NCI-H748 (cell line): ENCODE data around the gene OR10H3.
A peak's percentile ranks its signal among the peaks of the same experiment; 100 is the strongest.
"Not testable (repeated sequence)": the region's sequence is repeated elsewhere in the genome, so short reads cannot be mapped to it uniquely, and the experiment has no call there.

ENCODE experiments used
- DNase-seq: peaks from one replicate; lab custom pipeline; 2025; ENCODE audit not compliant: unreplicated experiment; lab: John Stamatoyannopoulos, UW

Gene OR10H3

GRCh38 chr19:15737722-15738121 lies at the start of gene OR10H3:
TSS of gene OR10H3 (plus strand) at chr19:15737985. CDS start at chr19:15741393, 3,408 bp downstream.
- DNase-seq = no peak

GRCh38 chr19:15696654-15697194 lies 41.1 kb upstream of the OR10H3 start:
- no peak for DNase-seq

GRCh38 chr19:15701757-15702533 lies 35.8 kb upstream of the OR10H3 start:
- no peak for DNase-seq

- DNase-seq = peak; percentile 62
Measured at GRCh38 chr19:15702534-15702930, 35.3 kb upstream of the OR10H3 start.

- DNase-seq = no peak
Measured at GRCh38 chr19:15714638-15715037, 23.1 kb upstream of the OR10H3 start.

- DNase-seq = no peak
Measured at GRCh38 chr19:15715642-15716041, 22.1 kb upstream of the OR10H3 start.

- DNase-seq = no peak
Measured at GRCh38 chr19:15717809-15718208, 20.0 kb upstream of the OR10H3 start.

GRCh38 chr19:15721268-15721667 lies 16.5 kb upstream of the OR10H3 start:
- no peak for DNase-seq

GRCh38 chr19:15722956-15723355 lies 14.8 kb upstream of the OR10H3 start:
- no peak for DNase-seq

GRCh38 chr19:15727724-15728123 lies 10.1 kb upstream of the OR10H3 start, which contains the start of gene OR10H2:
TSS of gene OR10H2 (plus strand) at chr19:15728024. CDS start at chr19:15728044, 20 bp downstream.
- DNase-seq = no peak

- no peak for DNase-seq
Measured at GRCh38 chr19:15730538-15730937, 7.2 kb upstream of the OR10H3 start.

- DNase-seq = no peak
Measured at GRCh38 chr19:15732388-15732787, 5.4 kb upstream of the OR10H3 start.

GRCh38 chr19:15733895-15734294 lies 3.9 kb upstream of the OR10H3 start:
- DNase-seq = no peak

- no peak for DNase-seq
Measured at GRCh38 chr19:15740785-15741184, 3.0 kb downstream of the OR10H3 start.

- DNase-seq = no peak
Measured at GRCh38 chr19:15748239-15748638, 10.5 kb downstream of the OR10H3 start.

- DNase-seq = no peak
Measured at GRCh38 chr19:15758379-15758778, 20.6 kb downstream of the OR10H3 start.

- peak; percentile 1 for DNase-seq
Measured at GRCh38 chr19:15759962-15760565, 22.3 kb downstream of the OR10H3 start.

- DNase-seq = no peak
Measured at GRCh38 chr19:15769586-15769985, 31.8 kb downstream of the OR10H3 start.

- DNase-seq = not testable (repeated sequence)
Measured at GRCh38 chr19:15774159-15774558, 36.4 kb downstream of the OR10H3 start.

GRCh38 chr19:15775249-15775648 lies 37.5 kb downstream of the OR10H3 start:
- no peak for DNase-seq

GRCh38 chr19:15776264-15776663 lies 38.5 kb downstream of the OR10H3 start:
- no peak for DNase-seq
